ENCODE results near the gene EPS15.

The EPS15 gene

DNA sequence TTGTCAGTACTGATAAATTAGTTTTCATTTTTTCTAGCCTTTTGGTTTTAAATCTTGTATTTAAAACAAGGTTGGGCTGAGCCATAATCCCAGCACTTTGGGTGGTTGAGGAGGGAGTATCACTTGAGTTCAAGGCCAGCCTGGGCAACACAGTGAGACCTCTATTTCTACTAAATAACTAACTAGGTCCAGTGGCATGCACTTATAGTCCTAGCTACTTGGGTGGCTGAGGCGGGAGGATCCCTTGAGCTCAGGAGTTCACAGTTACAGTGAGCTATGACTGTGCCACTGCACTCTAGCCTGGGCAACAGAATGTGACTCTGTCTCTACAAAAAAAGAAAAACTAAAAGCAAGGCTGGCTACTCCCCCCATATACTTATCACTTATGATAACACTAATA is 167.2 kb downstream of the EPS15 start:
- H4K20me1 ChIP-seq (ENCODE audit: insufficient read depth, low read length), result no peaks in the 10 kb centered on the region
- no peak overlapping the region for H3K4me2 ChIP-seq (ENCODE audit: low read depth, low read length)
- no peak overlapping the region for H3K4me3 ChIP-seq (ENCODE audit: low read length)
- H3K36me3 ChIP-seq (replicated peaks; ENCODE audit: insufficient read depth, low read length), result no peaks in the 10 kb centered on the region
- H3K9me3 ChIP-seq (replicated peaks; ENCODE audit: insufficient read depth, low read length), result no peaks in the 10 kb centered on the region
- no peaks in the 10 kb centered on the region for H3K27me3 ChIP-seq (replicated peaks; ENCODE audit: insufficient read depth, low read length)
- no peaks in the 10 kb centered on the region for H3K79me2 ChIP-seq (ENCODE audit: low read length)
- H3K4me1 ChIP-seq (ENCODE audit: low read length), result no peaks in the 10 kb centered on the region
- no peaks in the 10 kb centered on the region for H3K9me2 ChIP-seq (replicated peaks; ENCODE audit: insufficient read depth, low read length)
- H2AFZ ChIP-seq (ENCODE audit: low read length), result no peak overlapping the region
- DNase-seq, result no peak
- no peak overlapping the region for H3K9ac ChIP-seq (ENCODE audit: low read length)
- no peaks in the 10 kb centered on the region for H3F3A ChIP-seq (ENCODE audit: insufficient read depth, low read length)
- no peak overlapping the region for H3K27ac ChIP-seq (ENCODE audit: low read length)
- no peak for TF ChIP-seq EZH2 (optimal IDR thresholded peaks at IDR 0.05; ENCODE audit: low read depth, low read length)
- TF ChIP-seq, protein P1, sequence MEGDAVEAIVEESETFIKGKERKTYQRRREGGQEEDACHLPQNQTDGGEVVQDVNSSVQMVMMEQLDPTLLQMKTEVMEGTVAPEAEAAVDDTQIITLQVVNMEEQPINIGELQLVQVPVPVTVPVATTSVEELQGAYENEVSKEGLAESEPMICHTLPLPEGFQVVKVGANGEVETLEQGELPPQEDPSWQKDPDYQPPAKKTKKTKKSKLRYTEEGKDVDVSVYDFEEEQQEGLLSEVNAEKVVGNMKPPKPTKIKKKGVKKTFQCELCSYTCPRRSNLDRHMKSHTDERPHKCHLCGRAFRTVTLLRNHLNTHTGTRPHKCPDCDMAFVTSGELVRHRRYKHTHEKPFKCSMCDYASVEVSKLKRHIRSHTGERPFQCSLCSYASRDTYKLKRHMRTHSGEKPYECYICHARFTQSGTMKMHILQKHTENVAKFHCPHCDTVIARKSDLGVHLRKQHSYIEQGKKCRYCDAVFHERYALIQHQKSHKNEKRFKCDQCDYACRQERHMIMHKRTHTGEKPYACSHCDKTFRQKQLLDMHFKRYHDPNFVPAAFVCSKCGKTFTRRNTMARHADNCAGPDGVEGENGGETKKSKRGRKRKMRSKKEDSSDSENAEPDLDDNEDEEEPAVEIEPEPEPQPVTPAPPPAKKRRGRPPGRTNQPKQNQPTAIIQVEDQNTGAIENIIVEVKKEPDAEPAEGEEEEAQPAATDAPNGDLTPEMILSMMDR (IDR thresholded peaks at IDR 0.05; ENCODE audit: low read length), result no peak
- TF ChIP-seq EZH2phosphoT487 (IDR thresholded peaks at IDR 0.05; ENCODE audit: low read length), result no peak

DNA sequence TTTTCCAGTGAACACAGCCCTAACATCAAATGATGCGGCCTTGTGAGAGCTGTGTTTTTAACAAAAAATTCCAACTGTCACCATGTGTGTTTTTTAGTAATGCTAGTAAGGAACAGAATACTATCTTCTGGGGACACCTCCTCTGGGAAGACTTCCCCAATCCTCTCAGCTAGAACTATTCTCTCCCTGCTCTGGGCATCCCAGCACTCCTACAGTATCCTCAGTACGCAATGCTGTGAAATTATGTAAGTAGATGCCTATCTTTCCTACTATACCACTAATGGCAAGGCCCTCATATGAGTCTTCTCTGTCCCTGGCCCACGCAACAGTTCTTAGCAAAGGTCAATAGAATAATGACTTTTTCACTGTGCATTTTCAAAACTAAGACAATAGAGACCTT is 169.2 kb downstream of the EPS15 start:
- no peak overlapping the region for H3K27ac ChIP-seq (ENCODE audit: low read length)
- H4K20me1 ChIP-seq (ENCODE audit: insufficient read depth, low read length), result no peaks in the 10 kb centered on the region
- no peaks in the 10 kb centered on the region for H3K79me2 ChIP-seq (ENCODE audit: low read length)
- H3K36me3 ChIP-seq (replicated peaks; ENCODE audit: insufficient read depth, low read length), result no peaks in the 10 kb centered on the region
- DNase-seq, result no peak
- no peak overlapping the region for H3K4me2 ChIP-seq (ENCODE audit: low read depth, low read length)
- no peak overlapping the region for H2AFZ ChIP-seq (ENCODE audit: low read length)
- no peak overlapping the region for H3K9ac ChIP-seq (ENCODE audit: low read length)
- no peaks in the 10 kb centered on the region for H3K27me3 ChIP-seq (replicated peaks; ENCODE audit: insufficient read depth, low read length)
- H3K9me2 ChIP-seq (replicated peaks; ENCODE audit: insufficient read depth, low read length), result no peaks in the 10 kb centered on the region
- no peaks in the 10 kb centered on the region for H3K4me1 ChIP-seq (ENCODE audit: low read length)
- H3F3A ChIP-seq (ENCODE audit: insufficient read depth, low read length), result no peaks in the 10 kb centered on the region
- TF ChIP-seq EZH2 (optimal IDR thresholded peaks at IDR 0.05; ENCODE audit: low read depth, low read length) (no peak), EZH2phosphoT487 (IDR thresholded peaks at IDR 0.05; ENCODE audit: low read length) (no peak)
- TF ChIP-seq, protein P1 (IDR thresholded peaks at IDR 0.05; ENCODE audit: low read length), result no peak
- H3K4me3 ChIP-seq (ENCODE audit: low read length), result no peak overlapping the region
- H3K9me3 ChIP-seq (replicated peaks; ENCODE audit: insufficient read depth, low read length), result no peaks in the 10 kb centered on the region

DNA sequence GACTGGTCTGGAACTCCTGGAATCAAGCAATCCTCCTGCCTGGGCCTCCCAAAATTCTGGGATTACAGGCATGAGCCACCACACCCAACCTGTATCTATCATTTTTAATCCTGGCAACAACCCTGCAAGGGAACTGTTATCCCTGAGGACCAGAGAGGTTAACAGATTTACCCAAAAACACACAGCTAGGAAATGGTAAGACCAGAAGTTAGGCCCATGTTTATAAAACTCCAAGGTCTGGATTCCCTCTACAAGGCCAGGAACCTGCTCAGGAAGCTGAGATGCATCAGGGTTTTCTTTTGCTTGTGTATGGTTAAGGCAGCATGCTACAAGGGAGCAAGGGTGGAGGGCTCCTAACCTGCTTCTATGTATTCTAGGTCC is 170.9 kb downstream of the EPS15 start:
- DNase-seq, result no peak
- no peaks in the 10 kb centered on the region for H3K27me3 ChIP-seq (replicated peaks; ENCODE audit: insufficient read depth, low read length)
- H4K20me1 ChIP-seq (ENCODE audit: insufficient read depth, low read length), result no peaks in the 10 kb centered on the region
- H3K27ac ChIP-seq (ENCODE audit: low read length), result no peak overlapping the region
- no peak overlapping the region for H3K9ac ChIP-seq (ENCODE audit: low read length)
- no peaks in the 10 kb centered on the region for H3F3A ChIP-seq (ENCODE audit: insufficient read depth, low read length)
- H3K9me3 ChIP-seq (replicated peaks; ENCODE audit: insufficient read depth, low read length), result no peaks in the 10 kb centered on the region
- no peaks in the 10 kb centered on the region for H3K9me2 ChIP-seq (replicated peaks; ENCODE audit: insufficient read depth, low read length)
- TF ChIP-seq, protein P1 (IDR thresholded peaks at IDR 0.05; ENCODE audit: low read length), result no peak
- no peak for TF ChIP-seq EZH2phosphoT487 (IDR thresholded peaks at IDR 0.05; ENCODE audit: low read length)
- no peaks in the 10 kb centered on the region for H3K79me2 ChIP-seq (ENCODE audit: low read length)
- no peak overlapping the region for H2AFZ ChIP-seq (ENCODE audit: low read length)
- H3K4me2 ChIP-seq (ENCODE audit: low read depth, low read length), result no peak overlapping the region
- no peaks in the 10 kb centered on the region for H3K4me1 ChIP-seq (ENCODE audit: low read length)
- H3K36me3 ChIP-seq (replicated peaks; ENCODE audit: insufficient read depth, low read length), result no peaks in the 10 kb centered on the region
- H3K4me3 ChIP-seq (ENCODE audit: low read length), result no peak overlapping the region

Data from MM.1S (cell line).